ENCODE measurements around the gene ZBTB7B. TPM values are rescaled to one million over a fixed set of nuclear protein-coding genes. Genes with fewer than 3 reads are reported as not detected.
"Not testable (repeated sequence)": the region's sequence is repeated elsewhere in the genome, so short reads cannot be mapped to it uniquely, and the experiment has no call there.

The ZBTB7B gene
- total and polyA plus RNA-seq, 2 donors (not counting 1 experiment from before 2014, with no cell fraction given): 55.7 to 67.3 TPM

- no peak for ATAC-seq (ENCODE audit: low read depth)
- WGBS (ENCODE audit: insufficient coverage): 20% methylated on average over 3 of the region's 3 CpGs
- ChIA-PET POLR2A (interaction anchor here (0.7 to 1.4 kb wide), 4 partner anchors 11 to 384 kb away, joined by 3 to 7 read pairs (median 6); partner anchors contain the start of gene FLAD1), CTCF (interaction anchor here (0.9 to 18.4 kb wide), 6 partner anchors 11 to 56 kb away, joined by 4 to 295 read pairs (median 6); partner anchors contain the start of genes ADAM15 and FLAD1)
- no peak for DNase-seq
- no peaks in the 10 kb centered on the region for H3K9me3 ChIP-seq (ENCODE audit: control extremely low read depth in 1 of 3, control insufficient read depth in 2 of 3, insufficient read depth in 1 of 3, low read length in 2 of 3)
- no peak overlapping the region for H3K4me2 ChIP-seq (replicated peaks; ENCODE audit: low read depth, low read length, poor library complexity, severe bottlenecking)
- peaks cover 0 to 19% of the 10 kb centered on the region in 2 experiments for H3K36me3 ChIP-seq (replicated peaks in 1 of 2; ENCODE audit: control extremely low read depth in 1 of 2, control insufficient read depth in 1 of 2, extremely low read depth in 1 of 2, insufficient read depth in 2 of 2, low read length in 1 of 2)
- H3K79me2 ChIP-seq (ENCODE audit: control insufficient read depth, insufficient read depth, low read length): peaks cover 5% of the 10 kb centered on the region
- Mint-ChIP-seq H3K27ac (peak overlapping the region; percentile 34), H3K4me1 (peaks cover 18% of the 10 kb centered on the region), H3K9me3 (ENCODE audit: insufficient read depth) (no peaks in the 10 kb centered on the region), H3K27me3 (no peaks in the 10 kb centered on the region), H3K4me3 (no peak overlapping the region)
- no peak overlapping the region for H3K9ac ChIP-seq (ENCODE audit: low read length)
- H4K20me1 ChIP-seq (ENCODE audit: control insufficient read depth, insufficient read depth, low read length, poor library complexity, severe bottlenecking): peaks cover 9% of the 10 kb centered on the region
- intact Hi-C loops (cut with micrococcal nuclease): no loop called here
- H3K27me3 ChIP-seq (replicated peaks in 1 of 4; ENCODE audit: control extremely low read depth in 1 of 4, control insufficient read depth in 3 of 4, insufficient read depth in 4 of 4, low read length in 3 of 4): no peaks in the 10 kb centered on the region
- no peak overlapping the region for H3K4me3 ChIP-seq (ENCODE audit: control extremely low read depth in 1 of 5, extremely low read depth in 1 of 5, insufficient read depth in 1 of 5, low read depth in 2 of 5, low read length in 4 of 5)
- no peak overlapping the region for H3K27ac ChIP-seq (ENCODE audit: low read length in 2 of 2)
- H3K4me1 ChIP-seq (ENCODE audit: control insufficient read depth in 2 of 2, insufficient read depth in 2 of 2, low read length in 2 of 2): peaks cover 6 to 10% of the 10 kb centered on the region in 2 donors
- no peak overlapping the region for H2AFZ ChIP-seq (ENCODE audit: insufficient read depth, low read depth, low read length, poor library complexity, severe bottlenecking)
- TF ChIP-seq EZH2 (IDR thresholded peaks at IDR 0.05; ENCODE audit: borderline replicate concordance, insufficient read depth, low read depth, low read length, poor library complexity, severe bottlenecking) (no peak), CTCF (IDR thresholded peaks at IDR 0.05) (no peak)
Measured at GRCh38 chr1:154994591-154994990, 8.0 kb upstream of the ZBTB7B start.

- CTCF ChIA-PET: interaction anchor here (0.7 to 18.4 kb wide), 8 partner anchors 12 to 174 kb away, joined by 3 to 295 read pairs (median 4); partner anchors contain the start of genes FLAD1 and PMVK
- Histone ChIP-seq H3K36me3 (replicated peaks in 1 of 2; ENCODE audit: control extremely low read depth in 1 of 2, control insufficient read depth in 1 of 2, extremely low read depth in 1 of 2, insufficient read depth in 2 of 2, low read length in 1 of 2) (peaks cover 0 to 11% of the 10 kb centered on the region in 2 experiments), H3K4me1 (ENCODE audit: control insufficient read depth in 2 of 2, insufficient read depth in 2 of 2, low read length in 2 of 2) (peaks cover 11 to 17% of the 10 kb centered on the region in 2 donors)
- H3K4me2 ChIP-seq (replicated peaks; ENCODE audit: low read depth, low read length, poor library complexity, severe bottlenecking); H3K27me3 Mint-ChIP-seq; H3K27ac ChIP-seq (ENCODE audit: low read length in 2 of 2); H3K9me3 Mint-ChIP-seq (ENCODE audit: insufficient read depth); H3K4me3 ChIP-seq (ENCODE audit: control extremely low read depth in 1 of 5, extremely low read depth in 1 of 5, insufficient read depth in 1 of 5, low read depth in 2 of 5, low read length in 4 of 5); H3K9me3 ChIP-seq (ENCODE audit: control extremely low read depth in 1 of 3, control insufficient read depth in 2 of 3, insufficient read depth in 1 of 3, low read length in 2 of 3); H2AFZ ChIP-seq (ENCODE audit: insufficient read depth, low read depth, low read length, poor library complexity, severe bottlenecking); H3K9ac ChIP-seq (ENCODE audit: low read length); H3K4me3 Mint-ChIP-seq; intact Hi-C loops (cut with micrococcal nuclease); H3K27ac Mint-ChIP-seq; H4K20me1 ChIP-seq (ENCODE audit: control insufficient read depth, insufficient read depth, low read length, poor library complexity, severe bottlenecking); H3K79me2 ChIP-seq (ENCODE audit: control insufficient read depth, insufficient read depth, low read length); ATAC-seq (ENCODE audit: low read depth); H3K27me3 ChIP-seq (replicated peaks in 1 of 4; ENCODE audit: control extremely low read depth in 1 of 4, control insufficient read depth in 3 of 4, insufficient read depth in 4 of 4, low read length in 3 of 4): not testable (repeated sequence)
- DNase-seq: peak; percentile 22
- POLR2A ChIA-PET: interaction anchor here (0.7 to 1.4 kb wide), 6 partner anchors 12 to 385 kb away, joined by 3 to 8 read pairs (median 6); partner anchors contain the start of gene FLAD1
- H3K4me1 Mint-ChIP-seq: peaks cover 23% of the 10 kb centered on the region
- no CpG with 5 or more reads among the region's 13 CpGs for whole genome bisulfite sequencing (ENCODE audit: insufficient coverage)
Measured at GRCh38 chr1:154995301-154995983, 7.2 kb upstream of the ZBTB7B start.
